ENCODE data around the gene ENAH. TPM values are rescaled to one million over a fixed set of nuclear protein-coding genes. Genes with fewer than 3 reads are reported as not detected.

The ENAH gene
- total RNA-seq, 1 experiment from 2014 or later = 100 TPM

- no peaks in the 10 kb centered on the region for H3K79me2 ChIP-seq (ENCODE audit: insufficient read depth, low read length)
- TF ChIP-seq CBX3 (IDR thresholded peaks at IDR 0.05; ENCODE audit: low read depth) = no peak
- no peak for TF ChIP-seq FOSL1 (IDR thresholded peaks at IDR 0.05; ENCODE audit: low read depth)
- TF ChIP-seq ZNF274 (IDR thresholded peaks at IDR 0.05; ENCODE audit: low read depth, low read length) = no peak
- TF ChIP-seq TCF7L2 (IDR thresholded peaks at IDR 0.05; ENCODE audit: borderline replicate concordance, extremely low read depth, insufficient read depth, insufficient read length) = no peak
- no peak for TF ChIP-seq SRF (IDR thresholded peaks at IDR 0.05; ENCODE audit: low read depth)
- TF ChIP-seq ZBTB33 (IDR thresholded peaks at IDR 0.05; ENCODE audit: extremely low read depth, insufficient replicate concordance, low read length) = no peak
- TF ChIP-seq ELF1 (IDR thresholded peaks at IDR 0.05; ENCODE audit: borderline replicate concordance, low read depth) = no peak
- no peak for TF ChIP-seq CEBPB (IDR thresholded peaks at IDR 0.05; ENCODE audit: low read depth)
- TF ChIP-seq SIN3A (IDR thresholded peaks at IDR 0.05; ENCODE audit: low read depth) = no peak
- no peaks in the 10 kb centered on the region for H3K36me3 ChIP-seq (ENCODE audit: control insufficient read depth in 1 of 2, insufficient read depth in 2 of 2, low read length in 2 of 2)
- H4K20me1 ChIP-seq (ENCODE audit: insufficient read depth) = no peaks in the 10 kb centered on the region
- H3K4me1 ChIP-seq (ENCODE audit: control insufficient read depth in 1 of 2, insufficient read depth in 2 of 2, low read length in 2 of 2) = no peaks in the 10 kb centered on the region
- POLR2A ChIA-PET = no interaction called here
- ATAC-seq (no peak), DNase-seq (ENCODE audit: low read depth, low spot score) (no peak)
- CTCF ChIA-PET = interaction anchor here (0.5 to 3.7 kb wide), 6 partner anchors 11 to 327 kb away, joined by 3 to 25 read pairs (median 3); partner anchors contain the start of gene EPHX1
- no peak overlapping the region for H3K9ac ChIP-seq (ENCODE audit: low read length)
- RAD21 ChIA-PET (ENCODE audit: low non-redundant PET in 1 of 2, low total read pairs in 2 of 2, uncharacterized antibody in 2 of 2, unreplicated experiment in 2 of 2) = interaction anchor here (0.8 to 1.3 kb wide), 4 partner anchors 173 to 428 kb away, joined by 3 read pairs; no protein-coding TSS in a partner anchor
- no peaks in the 10 kb centered on the region for H3K9me2 ChIP-seq (ENCODE audit: insufficient read depth)
- BruUV-seq (replicated peaks) = no TSS peak
- H3K4me3 ChIP-seq (replicated peaks in 1 of 2; ENCODE audit: low read depth in 1 of 2, low read length in 2 of 2) = no peak overlapping the region
- intact Hi-C loops (cut with micrococcal nuclease) = no loop called here
- H3K9me3 ChIP-seq (ENCODE audit: control insufficient read depth in 1 of 2, insufficient read depth in 1 of 2, low read depth in 1 of 2, low read length in 2 of 2) = no peaks in the 10 kb centered on the region
- H3K27me3 ChIP-seq (ENCODE audit: insufficient read depth, low read length) = no peaks in the 10 kb centered on the region
- no peak overlapping the region for H3K27ac ChIP-seq (ENCODE audit: low read depth, low read length)
- H2AFZ ChIP-seq (ENCODE audit: low read depth, low read length, poor library complexity, severe bottlenecking) = no peak overlapping the region
- H3K4me2 ChIP-seq (ENCODE audit: low read length) = no peak overlapping the region
Observed at GRCh38 chr1:225482421-225482950, 170.4 kb downstream of the ENAH start.
